ENCODE measurements around the gene GJA4. TPM values are rescaled to one million over a fixed set of nuclear protein-coding genes. Genes with fewer than 3 reads are reported as not detected.

GJA4 gene
- total and polyA plus RNA-seq, 2 of the 8 experiments (the other 6 are each of a cell fraction or from before 2014, with no cell fraction given) = 3.2 to 3.9 TPM

- peak; percentile 43; the same call in 1 of the 2 replicates for TF ChIP-seq PHF8 (conservative IDR thresholded peaks at IDR 0.05; ENCODE audit: low read depth, low read length)
Measured at GRCh38 chr1:34781071-34781843, 11.5 kb upstream of the GJA4 start, which contains the start of gene GJB3 (continued).
